ENCODE data around the gene CHN2.

- TF ChIP-seq CTCF (IDR thresholded peaks at IDR 0.05) = no peak
- no peak for TF ChIP-seq ZFX (IDR thresholded peaks at IDR 0.05; ENCODE audit: borderline replicate concordance)
Observed at GRCh38 chr7:29367784-29368183, 173.2 kb downstream of the CHN2 start.

Measured in 22Rv1 (cell line).